ENCODE results near the gene KLHL22.
"Not testable (repeated sequence)": the region's sequence is repeated elsewhere in the genome, so short reads cannot be mapped to it uniquely, and the experiment has no call there.

The KLHL22 gene

GRCh38 chr22:20451920-20452319 is 43.7 kb downstream of the KLHL22 start:
- no peak for DNase-seq (ENCODE audit: low spot score)
- in situ Hi-C loops (cut with MboI; ENCODE audit: low pct_unique_long_range_greater_than_20kb, low sequenced_read_pairs, unreplicated experiment) = no loop called here
- TF ChIP-seq CTCF (IDR thresholded peaks at IDR 0.05; ENCODE audit: extremely low read depth, insufficient read depth, missing control alignments) = no peak

- DNase-seq (ENCODE audit: low spot score); in situ Hi-C loops (cut with MboI; ENCODE audit: low pct_unique_long_range_greater_than_20kb, low sequenced_read_pairs, unreplicated experiment): not testable (repeated sequence)
These were observed 44.3 kb downstream of the KLHL22 start for GRCh38 chr22:20451129-20451778.

- in situ Hi-C loops (cut with MboI; ENCODE audit: low pct_unique_long_range_greater_than_20kb, low sequenced_read_pairs, unreplicated experiment) = no loop called here
- no peak for DNase-seq (ENCODE audit: low spot score)
These were observed 45.1 kb downstream of the KLHL22 start for GRCh38 chr22:20450551-20450906.

GRCh38 chr22:20449819-20450550 is 45.6 kb downstream of the KLHL22 start:
- no peak for DNase-seq (ENCODE audit: low spot score)
- in situ Hi-C loops (cut with MboI; ENCODE audit: low pct_unique_long_range_greater_than_20kb, low sequenced_read_pairs, unreplicated experiment) = no loop called here
- no peak for TF ChIP-seq CTCF (IDR thresholded peaks at IDR 0.05; ENCODE audit: extremely low read depth, insufficient read depth, missing control alignments)

More at GRCh38 chr22:20450551-20450906, 45.1 kb downstream of the KLHL22 start:
- TF ChIP-seq CTCF (IDR thresholded peaks at IDR 0.05; ENCODE audit: extremely low read depth, insufficient read depth, missing control alignments) = no peak

GRCh38 chr22:20448630-20449029 is 47.0 kb downstream of the KLHL22 start:
- in situ Hi-C loops (cut with MboI; ENCODE audit: low pct_unique_long_range_greater_than_20kb, low sequenced_read_pairs, unreplicated experiment) = no loop called here
- TF ChIP-seq CTCF (IDR thresholded peaks at IDR 0.05; ENCODE audit: extremely low read depth, insufficient read depth, missing control alignments) = no peak
- no peak for DNase-seq (ENCODE audit: low spot score)

- no peak for DNase-seq (ENCODE audit: low spot score)
- TF ChIP-seq CTCF (IDR thresholded peaks at IDR 0.05; ENCODE audit: extremely low read depth, insufficient read depth, missing control alignments) = no peak
- in situ Hi-C loops (cut with MboI; ENCODE audit: low pct_unique_long_range_greater_than_20kb, low sequenced_read_pairs, unreplicated experiment) = no loop called here
These were observed 49.1 kb downstream of the KLHL22 start for GRCh38 chr22:20446383-20446970.

- in situ Hi-C loops (cut with MboI; ENCODE audit: low pct_unique_long_range_greater_than_20kb, low sequenced_read_pairs, unreplicated experiment) = no loop called here
- no peak for TF ChIP-seq CTCF (IDR thresholded peaks at IDR 0.05; ENCODE audit: extremely low read depth, insufficient read depth, missing control alignments)
These were observed 51.3 kb downstream of the KLHL22 start for GRCh38 chr22:20444325-20444724.

More at GRCh38 chr22:20444325-20444724, 51.3 kb downstream of the KLHL22 start:
- no peak for DNase-seq (ENCODE audit: low spot score)

Data from GM13977 (cell line).